ENCODE data around the gene DAO. TPM values are rescaled to one million over a fixed set of nuclear protein-coding genes. Genes with fewer than 3 reads are reported as not detected.
"Not testable (repeated sequence)": the region's sequence is repeated elsewhere in the genome, so short reads cannot be mapped to it uniquely, and the experiment has no call there.

DAO gene
- total RNA-seq, 4 donors from 2014 or later = not detected

DNA sequence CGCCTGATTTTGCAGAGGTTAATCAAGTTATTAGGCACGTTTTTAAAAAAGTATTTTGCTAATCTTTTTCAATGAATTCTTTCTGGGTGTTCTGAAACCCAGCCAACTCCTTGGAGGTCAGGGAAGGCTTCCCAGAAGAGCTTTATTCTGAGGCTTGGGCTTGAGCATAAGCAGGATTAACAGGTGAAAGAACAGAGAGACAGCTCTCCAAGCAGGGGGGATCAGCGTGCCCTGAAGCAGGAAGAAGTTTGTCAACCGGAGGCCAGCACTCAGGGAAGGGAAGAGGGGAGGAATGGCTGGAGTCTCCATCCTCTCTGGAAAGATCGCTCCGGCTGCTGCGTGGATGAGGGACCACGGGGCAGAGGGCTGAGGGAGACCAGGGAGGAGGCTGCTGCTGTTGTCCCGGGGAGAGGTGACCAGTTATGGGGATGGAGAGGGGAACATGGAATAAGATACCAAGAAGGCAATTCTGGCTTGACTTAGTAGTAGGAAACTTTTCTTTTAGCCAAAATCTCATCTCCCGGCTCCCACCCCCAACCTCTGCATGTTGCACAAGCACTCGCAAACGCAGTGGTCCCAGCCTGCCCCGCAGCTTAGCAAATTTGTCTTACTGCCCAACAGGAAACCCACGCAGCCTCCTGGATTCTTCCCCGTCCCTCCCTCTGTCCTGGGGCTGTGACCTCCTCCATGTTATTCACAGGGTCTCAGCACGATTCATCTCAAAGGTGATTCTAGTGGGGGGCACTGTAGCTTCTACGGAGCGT is 21.4 kb upstream of the DAO start:
- H3K36me3 ChIP-seq = no peaks in the 10 kb centered on the region
- intact Hi-C loops (cut with DNase I; ENCODE audit: low total_unique reads) = loop anchor here (5.0 kb wide), 3 partner anchors 94 to 341 kb away; partner anchors contain the start of genes FICD and UNG
- peak overlapping the region; percentile 75 to 93 (median 88) for H3K27ac ChIP-seq
- DNase-seq (no peak), ATAC-seq (no peak)
- peaks cover 39 to 43% of the 10 kb centered on the region in 2 donors for H3K4me1 ChIP-seq
- TF ChIP-seq POLR2A (IDR thresholded peaks at IDR 0.05) = no peak
- TF ChIP-seq, protein P1, sequence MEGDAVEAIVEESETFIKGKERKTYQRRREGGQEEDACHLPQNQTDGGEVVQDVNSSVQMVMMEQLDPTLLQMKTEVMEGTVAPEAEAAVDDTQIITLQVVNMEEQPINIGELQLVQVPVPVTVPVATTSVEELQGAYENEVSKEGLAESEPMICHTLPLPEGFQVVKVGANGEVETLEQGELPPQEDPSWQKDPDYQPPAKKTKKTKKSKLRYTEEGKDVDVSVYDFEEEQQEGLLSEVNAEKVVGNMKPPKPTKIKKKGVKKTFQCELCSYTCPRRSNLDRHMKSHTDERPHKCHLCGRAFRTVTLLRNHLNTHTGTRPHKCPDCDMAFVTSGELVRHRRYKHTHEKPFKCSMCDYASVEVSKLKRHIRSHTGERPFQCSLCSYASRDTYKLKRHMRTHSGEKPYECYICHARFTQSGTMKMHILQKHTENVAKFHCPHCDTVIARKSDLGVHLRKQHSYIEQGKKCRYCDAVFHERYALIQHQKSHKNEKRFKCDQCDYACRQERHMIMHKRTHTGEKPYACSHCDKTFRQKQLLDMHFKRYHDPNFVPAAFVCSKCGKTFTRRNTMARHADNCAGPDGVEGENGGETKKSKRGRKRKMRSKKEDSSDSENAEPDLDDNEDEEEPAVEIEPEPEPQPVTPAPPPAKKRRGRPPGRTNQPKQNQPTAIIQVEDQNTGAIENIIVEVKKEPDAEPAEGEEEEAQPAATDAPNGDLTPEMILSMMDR (IDR thresholded peaks at IDR 0.05 in 4 of 5, conservative IDR thresholded peaks at IDR 0.05 in 1 of 5) = no peak
- in situ Hi-C loops (cut with MboI; ENCODE audit: low sequenced_read_pairs in 4 of 4) = loop anchor here in 3 of 4 donors (10.0 kb wide), 3 partner anchors 54 to 294 kb away; partner anchors contain the start of genes ISCU (in 1 of the 3) and SART3 (in 1 of the 3)
- peak overlapping the region; percentile 49 to 91 (median 78) for H3K4me3 ChIP-seq
- no peaks in the 10 kb centered on the region for H3K9me3 ChIP-seq
- no peaks in the 10 kb centered on the region for H3K27me3 ChIP-seq

DNA sequence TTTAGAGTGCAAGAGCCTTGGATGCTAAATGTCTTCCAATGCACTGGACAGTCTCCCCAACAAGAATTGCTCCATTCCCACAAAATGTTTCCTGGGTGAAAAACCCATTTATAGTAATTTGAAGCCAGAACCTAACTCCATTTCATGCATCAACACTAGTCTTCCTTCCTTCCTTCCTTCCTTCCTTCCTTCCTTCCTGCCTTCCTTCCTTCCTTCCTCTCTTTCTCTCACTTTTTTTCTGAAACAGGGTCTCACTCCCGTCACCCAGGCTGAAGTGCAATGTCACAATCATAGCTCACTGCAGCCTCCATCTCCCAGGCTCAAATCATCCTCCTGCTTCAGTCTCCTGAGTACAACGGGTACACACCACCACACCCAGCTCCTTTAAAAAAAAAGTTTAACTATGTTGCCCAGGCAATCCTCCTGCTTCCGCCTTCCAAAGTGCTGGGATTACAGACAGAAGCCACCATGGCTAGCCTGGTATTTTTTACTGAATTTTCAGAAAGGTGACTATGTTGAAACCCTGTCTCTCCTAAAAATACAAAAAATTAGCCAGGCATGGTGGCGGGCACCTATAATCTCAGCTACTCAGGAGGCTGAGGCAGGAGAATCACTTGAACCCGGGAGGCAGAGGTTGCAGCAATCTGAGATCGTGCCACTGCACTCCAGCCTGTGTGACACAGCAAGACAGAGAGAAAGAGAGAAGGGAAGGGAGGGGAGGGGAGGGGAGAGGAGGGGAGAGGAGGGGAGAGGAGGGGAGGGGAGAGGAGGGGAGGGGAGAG is 20.6 kb upstream of the DAO start:
- H3K36me3 ChIP-seq, ATAC-seq, H3K27me3 ChIP-seq, H3K4me3 ChIP-seq, H3K9me3 ChIP-seq, DNase-seq: not testable (repeated sequence)
- intact Hi-C loops (cut with DNase I; ENCODE audit: low total_unique reads) = loop anchor here (5.0 kb wide), 3 partner anchors 93 to 342 kb away; partner anchors contain the start of genes FICD and UNG
- peak overlapping the region in 1 of 4 donors; percentile 93 for H3K27ac ChIP-seq
- in situ Hi-C loops (cut with MboI; ENCODE audit: low sequenced_read_pairs in 4 of 4) = loop anchor here in 3 of 4 donors (10.0 kb wide), 3 partner anchors 55 to 295 kb away; partner anchors contain the start of genes ISCU (in 1 of the 3) and SART3 (in 1 of the 3)
- H3K4me1 ChIP-seq = peaks cover 31 to 35% of the 10 kb centered on the region in 2 donors

DNA sequence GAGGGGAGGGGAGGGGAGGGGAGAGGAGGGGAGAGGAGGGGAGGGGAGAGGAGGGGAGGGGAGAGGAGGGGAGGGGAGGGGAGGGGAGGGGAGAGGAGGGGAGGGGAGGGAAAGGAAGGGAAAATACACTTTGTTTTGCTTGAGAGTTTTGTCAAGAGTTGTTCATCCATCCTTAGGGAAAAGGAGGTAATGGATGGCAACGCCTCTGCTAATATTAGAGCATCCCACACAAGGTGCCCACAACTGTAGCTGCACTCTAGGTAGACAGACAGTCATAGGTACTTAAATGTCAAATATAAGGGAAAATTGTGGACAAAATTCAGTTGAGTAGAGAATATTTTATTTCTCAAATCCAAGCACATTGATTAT is 20.0 kb upstream of the DAO start:
- in situ Hi-C loops (cut with MboI; ENCODE audit: low sequenced_read_pairs in 4 of 4) = loop anchor here in 3 of 4 donors (10.0 kb wide), 4 partner anchors 55 to 295 kb away; partner anchors contain the start of genes ISCU (in 1 of the 3) and SART3 (in 1 of the 3)
- peaks cover 27 to 31% of the 10 kb centered on the region in 2 donors for H3K4me1 ChIP-seq
- no peaks in the 10 kb centered on the region for H3K9me3 ChIP-seq
- DNase-seq (no peak), ATAC-seq (no peak)
- no peaks in the 10 kb centered on the region for H3K27me3 ChIP-seq
- no peak overlapping the region for H3K4me3 ChIP-seq
- no peak overlapping the region for H3K27ac ChIP-seq
- TF ChIP-seq POLR2A (IDR thresholded peaks at IDR 0.05) = no peak
- TF ChIP-seq, protein P1 (IDR thresholded peaks at IDR 0.05 in 4 of 5, conservative IDR thresholded peaks at IDR 0.05 in 1 of 5) = no peak
- intact Hi-C loops (cut with DNase I; ENCODE audit: low total_unique reads) = loop anchor here (5.0 kb wide), 3 partner anchors 92 to 343 kb away; partner anchors contain the start of genes FICD and UNG
- H3K36me3 ChIP-seq = no peaks in the 10 kb centered on the region

DNA sequence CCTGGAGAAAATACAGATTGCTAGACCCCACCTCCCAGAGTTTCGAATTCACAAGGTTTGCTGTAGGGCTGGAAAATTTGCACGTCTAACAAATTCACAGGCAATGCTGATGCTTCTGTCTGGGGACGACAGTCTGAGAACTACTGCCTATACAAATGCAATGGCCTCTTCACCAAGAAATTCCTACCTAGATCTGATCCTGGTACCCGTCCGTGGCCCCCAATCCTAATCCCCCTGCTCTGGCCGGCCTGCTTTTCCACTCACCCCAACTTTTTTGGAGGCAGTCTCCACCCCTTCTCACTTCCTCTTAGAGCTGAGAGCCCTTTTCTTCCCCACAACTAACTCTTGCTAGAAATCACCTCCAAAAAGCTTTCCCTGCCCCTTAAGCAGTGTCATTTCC is 19.4 kb upstream of the DAO start:
- DNase-seq (no peak), ATAC-seq (no peak)
- intact Hi-C loops (cut with DNase I; ENCODE audit: low total_unique reads) (no loop called here), in situ Hi-C loops (cut with MboI; ENCODE audit: low sequenced_read_pairs in 4 of 4) (loop anchor here in 1 of 4 donors (10.0 kb wide), 1 partner anchor 94 kb away; no protein-coding TSS in a partner anchor)
- Histone ChIP-seq H3K36me3 (no peaks in the 10 kb centered on the region), H3K4me3 (no peak overlapping the region), H3K27me3 (no peaks in the 10 kb centered on the region), H3K9me3 (no peaks in the 10 kb centered on the region), H3K27ac (no peak overlapping the region), H3K4me1 (peaks cover 21 to 26% of the 10 kb centered on the region in 2 donors)
- TF ChIP-seq POLR2A (IDR thresholded peaks at IDR 0.05) = no peak
- TF ChIP-seq, protein P1 (IDR thresholded peaks at IDR 0.05 in 4 of 5, conservative IDR thresholded peaks at IDR 0.05 in 1 of 5) = no peak
